ENCODE data around the gene MTSS2. TPM values are rescaled to one million over a fixed set of nuclear protein-coding genes. Genes with fewer than 3 reads are reported as not detected.
A peak's percentile ranks its signal among the peaks of the same experiment; 100 is the strongest.

MTSS2 gene
- total and polyA plus RNA-seq, 2 of the 8 experiments (the other 6 are each of a cell fraction or from before 2014, with no cell fraction given), result 23.3 to 36.7 TPM

DNA sequence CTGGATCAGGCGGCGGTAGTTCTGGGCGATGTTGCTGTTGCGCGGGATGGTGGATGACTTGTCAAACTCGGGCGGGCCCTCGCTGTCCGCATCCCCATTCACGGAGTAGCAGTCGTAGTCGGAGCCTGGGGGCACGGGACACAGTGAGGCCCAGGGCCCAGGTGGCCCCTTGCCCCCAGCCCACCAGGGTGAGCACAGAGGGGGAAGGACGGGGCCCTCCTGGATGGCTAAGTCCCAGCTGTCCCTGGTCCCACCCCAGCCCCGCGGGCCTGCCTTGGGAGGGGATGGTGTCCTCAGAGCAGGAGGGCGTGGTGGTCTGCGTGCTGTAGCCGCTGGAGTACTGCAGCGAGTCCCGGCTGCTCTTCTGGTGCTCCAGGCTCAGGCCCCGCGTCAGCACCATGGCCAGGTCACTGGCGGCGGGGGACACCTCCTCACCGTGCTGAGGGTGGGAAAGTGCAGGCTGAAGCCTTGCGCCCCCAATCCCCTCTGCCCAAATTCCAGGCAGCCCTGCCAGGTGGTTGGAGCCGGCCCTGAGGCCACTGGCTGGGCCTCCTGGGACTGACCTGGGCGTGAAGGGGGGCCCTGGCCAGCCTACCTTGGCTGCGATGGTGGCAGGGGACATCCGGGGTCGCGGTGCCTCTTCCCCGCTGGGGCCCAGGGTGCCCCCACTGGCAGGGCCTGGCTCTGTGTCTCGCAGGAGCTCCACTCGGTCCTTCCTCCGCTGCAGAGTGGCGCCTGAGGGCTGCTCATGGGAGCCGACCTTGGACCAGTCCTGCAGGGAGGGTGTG lies 21.3 kb downstream of the MTSS2 start:
- no peak overlapping the region for H3K56ac ChIP-seq (replicated peaks; ENCODE audit: insufficient read length, low read depth, low read length)
- FAIRE-seq, result no peak

More for the DNA sequence above, 21.3 kb downstream of the MTSS2 start:
- Histone ChIP-seq H2AFZ (ENCODE audit: low read length) (no peak overlapping the region), H3K14ac (ENCODE audit: insufficient read length) (no peak overlapping the region), H3K9me3 (ENCODE audit: insufficient read depth in 2 of 2, low read depth in 1 of 2, low read length in 1 of 2) (no peaks in the 10 kb centered on the region), H3K18ac (ENCODE audit: extremely low read depth, low read length) (no peak overlapping the region), H4K5ac (ENCODE audit: insufficient read length, low read depth, low read length) (no peak overlapping the region), H4K91ac (replicated peaks; ENCODE audit: insufficient read length, low read length) (no peak overlapping the region), H3K27ac (ENCODE audit: low read depth, low read length) (no peak overlapping the region), H3K4me2 (ENCODE audit: insufficient read depth in 1 of 2, low read depth in 2 of 2, low read length in 2 of 2) (no peak overlapping the region), H2BK5ac (ENCODE audit: low read depth, low read length) (no peak overlapping the region), H2BK15ac (ENCODE audit: low read length) (no peak overlapping the region), H3K4ac (replicated peaks; ENCODE audit: insufficient read length, low read depth, low read length) (no peak overlapping the region), H3K9ac (replicated peaks in 1 of 4; ENCODE audit: extremely low read depth in 1 of 4, low read depth in 3 of 4, low read length in 3 of 4) (no peak overlapping the region), H3K27me3 (replicated peaks in 1 of 4; ENCODE audit: control insufficient read depth in 3 of 4, extremely low read depth in 1 of 4, insufficient read depth in 3 of 4, low read length in 3 of 4) (no peaks in the 10 kb centered on the region), H4K20me1 (replicated peaks in 1 of 2; ENCODE audit: control insufficient read depth in 1 of 2, insufficient read depth in 2 of 2, low read length in 2 of 2) (peaks cover 0 to 3% of the 10 kb centered on the region in 2 experiments), H3K79me1 (ENCODE audit: low read depth, low read length) (no peaks in the 10 kb centered on the region), H3K79me2 (ENCODE audit: control insufficient read depth in 1 of 2, insufficient read depth in 2 of 2, low read length in 2 of 2) (no peaks in the 10 kb centered on the region), H2BK12ac (ENCODE audit: low read depth, low read length) (no peak overlapping the region), H3K23ac (ENCODE audit: insufficient read length) (no peak overlapping the region), H3K36me3 (ENCODE audit: control insufficient read depth in 2 of 4, insufficient read depth in 4 of 4, low read length in 3 of 4) (peaks cover 0 to 20% (median 3%) of the 10 kb centered on the region in 4 experiments; a peak in 4 of 8 replicates), H2AK5ac (ENCODE audit: low read depth, low read length) (no peak overlapping the region), H3K4me1 (replicated peaks in 1 of 4; ENCODE audit: control insufficient read depth in 3 of 4, insufficient read depth in 4 of 4, low read length in 3 of 4) (peaks cover 0 to 14% (median 7%) of the 10 kb centered on the region in 4 experiments; a peak in 6 of 7 replicates), H3K4me3 (ENCODE audit: extremely low read depth in 1 of 4, insufficient read depth in 2 of 4, low read depth in 3 of 4, low read length in 4 of 4) (no peak overlapping the region), H2BK20ac (ENCODE audit: low read length) (no peak overlapping the region), H4K8ac (ENCODE audit: extremely low read depth, insufficient read depth, low read length) (peak overlapping the region; percentile 62; the same call in 1 of the 2 replicates), H2BK120ac (replicated peaks; ENCODE audit: low read depth, low read length) (no peak overlapping the region), H3K23me2 (ENCODE audit: low read depth, low read length) (no peaks in the 10 kb centered on the region)
- CTCF ChIA-PET (ENCODE audit: partially characterized antibody), result interaction anchor here (1.4 to 2.6 kb wide), 2 partner anchors 15 to 106 kb away, joined by 7 to 12 read pairs; no protein-coding TSS in a partner anchor
- TF ChIP-seq CEBPB (IDR thresholded peaks at IDR 0.05; ENCODE audit: low read depth, low read length), result no peak
- 0 out of 2 replicates have a peak, but pooled peaks have one; percentile 16 for TF ChIP-seq GABPA (IDR thresholded peaks at IDR 0.05; ENCODE audit: borderline replicate concordance, insufficient read depth, low read length)
- TF ChIP-seq, protein P1, sequence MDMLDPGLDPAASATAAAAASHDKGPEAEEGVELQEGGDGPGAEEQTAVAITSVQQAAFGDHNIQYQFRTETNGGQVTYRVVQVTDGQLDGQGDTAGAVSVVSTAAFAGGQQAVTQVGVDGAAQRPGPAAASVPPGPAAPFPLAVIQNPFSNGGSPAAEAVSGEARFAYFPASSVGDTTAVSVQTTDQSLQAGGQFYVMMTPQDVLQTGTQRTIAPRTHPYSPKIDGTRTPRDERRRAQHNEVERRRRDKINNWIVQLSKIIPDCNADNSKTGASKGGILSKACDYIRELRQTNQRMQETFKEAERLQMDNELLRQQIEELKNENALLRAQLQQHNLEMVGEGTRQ (IDR thresholded peaks at IDR 0.05; ENCODE audit: low read length), result no peak
- WGBS, 2 experiments (ENCODE audit: extremely low coverage in 1 of 2, insufficient coverage in 1 of 2, insufficient read length in 1 of 2, insufficient replicate concordance in 2 of 2, low coverage in 1 of 2, low lambda C conversion rate in 2 of 2, missing lambda C conversion rate in 1 of 2), result 91% methylated on average over 32 of the region's 39 CpGs; no CpG with 5 or more reads in 1 of the 2 experiments
- POLR2A ChIA-PET (ENCODE audit: partially characterized antibody), result interaction anchor here (0.6 to 2.2 kb wide), 2 partner anchors 11 to 66 kb away, joined by 4 to 8 read pairs; no protein-coding TSS in a partner anchor
- DNase-seq (ENCODE audit: low read depth in 1 of 2, low spot score in 2 of 2), result no peak

Data from H1 (cell line).